Neural cell (in vitro differentiated cells): ENCODE results near the gene CGB7.
"Not testable (repeated sequence)": the region's sequence is repeated elsewhere in the genome, so short reads cannot be mapped to it uniquely, and the experiment has no call there.

Source experiments
- CTCF ChIP-seq: fragments of 450-650 bp; IDR thresholded peaks from 2 replicates; pipeline ENCODE4 v1.5.1; 2014; ENCODE audit warnings: antibody characterized with exemption, mild to moderate bottlenecking, moderate library complexity; ENCODE audit not compliant: poor library complexity, severe bottlenecking
- EP300 ChIP-seq: fragments of 450-650 bp; conservative IDR thresholded peaks from 2 replicates; pipeline ENCODE4 v1.6.1; 2014; ENCODE audit warnings: antibody characterized with exemption, mild to moderate bottlenecking, moderate library complexity; ENCODE audit not compliant: poor library complexity, severe bottlenecking
- EZH2 ChIP-seq: fragments of 200-600, 300-800 bp; shearing (Covaris generic), sonication (generic); IDR thresholded peaks from 2 replicates; pipeline ENCODE4 v1.6.1; 2014; ENCODE audit warnings: antibody characterized with exemption, low read length, borderline replicate concordance, mild to moderate bottlenecking; ENCODE audit not compliant: insufficient read depth, poor library complexity, severe bottlenecking
- MXI1 ChIP-seq: fragments of 450-650 bp; conservative IDR thresholded peaks from 2 replicates; pipeline ENCODE4 v1.6.1; 2014; ENCODE audit warnings: antibody characterized with exemption, mild to moderate bottlenecking; ENCODE audit not compliant: poor library complexity, severe bottlenecking
- POLR2AphosphoS5 ChIP-seq: IDR thresholded peaks from 2 replicates; pipeline ENCODE4 v1.6.1; 2012
- RAD21 ChIP-seq: fragments of 450-650 bp; conservative IDR thresholded peaks from 2 replicates; pipeline ENCODE4 v1.6.1; 2014; ENCODE audit warnings: antibody characterized with exemption, mild to moderate bottlenecking, moderate library complexity
- SMC3 ChIP-seq: fragments of 450-650 bp; conservative IDR thresholded peaks from 2 replicates; pipeline ENCODE4 v1.6.1; 2014; ENCODE audit warnings: antibody characterized with exemption, mild to moderate bottlenecking, moderate library complexity; ENCODE audit not compliant: poor library complexity
- TAF1 ChIP-seq: IDR thresholded peaks from 2 replicates; pipeline ENCODE4 v1.6.1; 2012; ENCODE audit warnings: low read depth
- TF ChIP-seq, protein P1 (sequence below): IDR thresholded peaks from 2 replicates; pipeline ENCODE4 v1.6.1; 2012; ENCODE audit warnings: borderline replicate concordance

DNA sequence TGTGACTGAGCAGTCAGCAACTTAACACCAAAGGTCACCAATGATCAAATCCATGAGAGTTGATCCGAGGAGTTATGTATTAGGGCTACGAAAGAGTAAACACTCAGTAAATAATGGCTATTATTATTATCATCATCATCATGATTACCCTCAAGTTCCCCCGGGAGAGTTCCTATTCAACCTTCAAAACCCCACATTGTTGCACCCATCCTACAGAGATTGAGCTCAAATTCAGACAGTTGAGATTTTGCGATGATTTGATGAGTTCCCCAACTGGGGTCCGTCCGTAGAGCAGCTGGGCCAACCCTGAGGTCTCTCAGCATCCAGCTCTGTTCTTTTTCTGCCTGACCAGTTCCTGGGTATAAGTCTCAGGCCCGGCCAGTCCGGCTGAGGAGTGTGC, 19.4 kb downstream of the CGB7 start:
- TF ChIP-seq CTCF, RAD21, POLR2AphosphoS5, EZH2, TAF1, MXI1, SMC3, EP300: not testable (repeated sequence)
- TF ChIP-seq, protein P1, sequence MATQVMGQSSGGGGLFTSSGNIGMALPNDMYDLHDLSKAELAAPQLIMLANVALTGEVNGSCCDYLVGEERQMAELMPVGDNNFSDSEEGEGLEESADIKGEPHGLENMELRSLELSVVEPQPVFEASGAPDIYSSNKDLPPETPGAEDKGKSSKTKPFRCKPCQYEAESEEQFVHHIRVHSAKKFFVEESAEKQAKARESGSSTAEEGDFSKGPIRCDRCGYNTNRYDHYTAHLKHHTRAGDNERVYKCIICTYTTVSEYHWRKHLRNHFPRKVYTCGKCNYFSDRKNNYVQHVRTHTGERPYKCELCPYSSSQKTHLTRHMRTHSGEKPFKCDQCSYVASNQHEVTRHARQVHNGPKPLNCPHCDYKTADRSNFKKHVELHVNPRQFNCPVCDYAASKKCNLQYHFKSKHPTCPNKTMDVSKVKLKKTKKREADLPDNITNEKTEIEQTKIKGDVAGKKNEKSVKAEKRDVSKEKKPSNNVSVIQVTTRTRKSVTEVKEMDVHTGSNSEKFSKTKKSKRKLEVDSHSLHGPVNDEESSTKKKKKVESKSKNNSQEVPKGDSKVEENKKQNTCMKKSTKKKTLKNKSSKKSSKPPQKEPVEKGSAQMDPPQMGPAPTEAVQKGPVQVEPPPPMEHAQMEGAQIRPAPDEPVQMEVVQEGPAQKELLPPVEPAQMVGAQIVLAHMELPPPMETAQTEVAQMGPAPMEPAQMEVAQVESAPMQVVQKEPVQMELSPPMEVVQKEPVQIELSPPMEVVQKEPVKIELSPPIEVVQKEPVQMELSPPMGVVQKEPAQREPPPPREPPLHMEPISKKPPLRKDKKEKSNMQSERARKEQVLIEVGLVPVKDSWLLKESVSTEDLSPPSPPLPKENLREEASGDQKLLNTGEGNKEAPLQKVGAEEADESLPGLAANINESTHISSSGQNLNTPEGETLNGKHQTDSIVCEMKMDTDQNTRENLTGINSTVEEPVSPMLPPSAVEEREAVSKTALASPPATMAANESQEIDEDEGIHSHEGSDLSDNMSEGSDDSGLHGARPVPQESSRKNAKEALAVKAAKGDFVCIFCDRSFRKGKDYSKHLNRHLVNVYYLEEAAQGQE, result not testable (repeated sequence)
